ENCODE measurements around the gene HM13. TPM values are rescaled to one million over a fixed set of nuclear protein-coding genes. Genes with fewer than 3 reads are reported as not detected.
A peak's percentile ranks its signal among the peaks of the same experiment; 100 is the strongest.
"Not testable (repeated sequence)": the region's sequence is repeated elsewhere in the genome, so short reads cannot be mapped to it uniquely, and the experiment has no call there.

The HM13 gene
- total RNA-seq, 1 experiment from 2014 or later = 138 TPM

- DNase-seq (ENCODE audit: low spot score) = no peak
- in situ Hi-C loops (cut with HindIII; ENCODE audit: low sequenced_read_pairs) = no loop called here
Measured at GRCh38 chr20:31538326-31538725, 24.1 kb downstream of the HM13 start.

- DNase-seq (ENCODE audit: low spot score); in situ Hi-C loops (cut with HindIII; ENCODE audit: low sequenced_read_pairs): not testable (repeated sequence)
Measured at GRCh38 chr20:31539636-31540035, 25.4 kb downstream of the HM13 start.

GRCh38 chr20:31540406-31540805 lies 26.2 kb downstream of the HM13 start:
- in situ Hi-C loops (cut with HindIII; ENCODE audit: low sequenced_read_pairs) = no loop called here
- no peak for DNase-seq (ENCODE audit: low spot score)

GRCh38 chr20:31542201-31542842 lies 28.1 kb downstream of the HM13 start:
- no peak for DNase-seq (ENCODE audit: low spot score)
- in situ Hi-C loops (cut with HindIII; ENCODE audit: low sequenced_read_pairs) = no loop called here

GRCh38 chr20:31542963-31543362 lies 28.7 kb downstream of the HM13 start:
- DNase-seq (ENCODE audit: low spot score) = no peak
- in situ Hi-C loops (cut with HindIII; ENCODE audit: low sequenced_read_pairs) = no loop called here

- DNase-seq (ENCODE audit: low spot score) = no peak
- in situ Hi-C loops (cut with HindIII; ENCODE audit: low sequenced_read_pairs) = no loop called here
Measured at GRCh38 chr20:31543966-31544598, 29.8 kb downstream of the HM13 start.

GRCh38 chr20:31544600-31544999 lies 30.4 kb downstream of the HM13 start:
- DNase-seq (ENCODE audit: low spot score) = no peak
- in situ Hi-C loops (cut with HindIII; ENCODE audit: low sequenced_read_pairs) = no loop called here

GRCh38 chr20:31545621-31546040 lies 31.4 kb downstream of the HM13 start:
- in situ Hi-C loops (cut with HindIII; ENCODE audit: low sequenced_read_pairs); DNase-seq (ENCODE audit: low spot score): not testable (repeated sequence)

- DNase-seq (ENCODE audit: low spot score) = peak; percentile 86
- in situ Hi-C loops (cut with HindIII; ENCODE audit: low sequenced_read_pairs) = no loop called here
Measured at GRCh38 chr20:31547017-31547675, 32.9 kb downstream of the HM13 start.

- in situ Hi-C loops (cut with HindIII; ENCODE audit: low sequenced_read_pairs) = no loop called here
- no peak for DNase-seq (ENCODE audit: low spot score)
Measured at GRCh38 chr20:31547720-31548298, 33.6 kb downstream of the HM13 start.

GRCh38 chr20:31548820-31549512 lies 34.7 kb downstream of the HM13 start:
- no peak for DNase-seq (ENCODE audit: low spot score)
- in situ Hi-C loops (cut with HindIII; ENCODE audit: low sequenced_read_pairs) = no loop called here

- DNase-seq (ENCODE audit: low spot score) = no peak
- in situ Hi-C loops (cut with HindIII; ENCODE audit: low sequenced_read_pairs) = no loop called here
Measured at GRCh38 chr20:31549513-31549880, 35.3 kb downstream of the HM13 start.

- no peak for DNase-seq (ENCODE audit: low spot score)
- in situ Hi-C loops (cut with HindIII; ENCODE audit: low sequenced_read_pairs) = no loop called here
Measured at GRCh38 chr20:31550099-31550498, 35.9 kb downstream of the HM13 start.

- in situ Hi-C loops (cut with HindIII; ENCODE audit: low sequenced_read_pairs) = no loop called here
- DNase-seq (ENCODE audit: low spot score) = no peak
Measured at GRCh38 chr20:31551163-31552081, 37.2 kb downstream of the HM13 start.

GRCh38 chr20:31555203-31555775 lies 41.0 kb downstream of the HM13 start:
- no peak for DNase-seq (ENCODE audit: low spot score)
- in situ Hi-C loops (cut with HindIII; ENCODE audit: low sequenced_read_pairs) = no loop called here

GRCh38 chr20:31559704-31560093 lies 45.5 kb downstream of the HM13 start:
- in situ Hi-C loops (cut with HindIII; ENCODE audit: low sequenced_read_pairs) = no loop called here
- DNase-seq (ENCODE audit: low spot score) = no peak

- DNase-seq (ENCODE audit: low spot score) = peak; percentile 55
- in situ Hi-C loops (cut with HindIII; ENCODE audit: low sequenced_read_pairs) = no loop called here
Measured at GRCh38 chr20:31560094-31560745, 46.0 kb downstream of the HM13 start.

Data from G401 (cell line).